K562 (cell line): Measurements from ENCODE around the gene RNASE4. TPM values are rescaled to one million over a fixed set of nuclear protein-coding genes. Genes with fewer than 3 reads are reported as not detected.

ENCODE experiments used
- ATAC-seq: fragments of 200-7000 bp; cut with Tn5 transposase; 3 replicates; pipeline ENCODE4 v1.9.1; 2020; ENCODE audit warnings: moderate library complexity
- BruUV-seq: library from RNA; stranded (reverse); fragments of 400-500 nt; replicated peaks from 2 replicates; lab custom pipeline; 2021; lab: Mats Ljungman, UMichigan
- CTCF ChIA-PET: fragments of 300-600 bp; formaldehyde crosslinking; extraction: SDS; loops from one replicate; lab custom pipeline; 2021; ENCODE audit warnings: low intra/inter-chr PET ratio; lab: Yijun Ruan, JAX
- POLR2A ChIA-PET: fragments of 300-600, 350-650 bp; sonication (Branson Sonifier 250); formaldehyde crosslinking; extraction: SDS; loops from one replicate; lab custom pipeline; 2021; ENCODE audit warnings: antibody characterized with exemption, inconsistent platforms; lab: Yijun Ruan, JAX
- DNase-seq, 4 experiments: peaks; one replicate each; pipeline versions ENCODE4 v3.0.0 to v3.0.0-alpha.2; 2011 to 2018; ENCODE audit warnings: low spot score in 3 of 4, mixed read lengths in 3 of 4; ENCODE audit errors: extremely low read depth in 1 of 4
- FAIRE-seq: peaks from 2 replicates; lab custom pipeline; 2011; peaks lifted over from hg19 to GRCh38; lab: Jason Lieb, UNC
- H2AFZ ChIP-seq: 2 replicates; pipeline ENCODE4 v1.6.0; 2011; ENCODE audit warnings: low read depth, low read length, control low read depth, inconsistent platforms
- H3K27ac ChIP-seq: fragments of 200-600 bp; 3 replicates; pipeline ENCODE4 v1.8.0; 2011; ENCODE audit warnings: low read depth, mild to moderate bottlenecking, control low read depth, inconsistent platforms, low read length, moderate library complexity, mixed read lengths; ENCODE audit errors: extremely low read depth
- H3K27me3 ChIP-seq, 2 experiments: fragments of 300-600 bp in 1 of 2; 2 replicates in 1 of 2; 3 replicates in 1 of 2; pipeline versions ENCODE4 v1.6.0 to v1.8.0; 2011; ENCODE audit warnings: inconsistent platforms in 2 of 2, low read length in 2 of 2, mild to moderate bottlenecking in 1 of 2, mixed read lengths in 1 of 2, moderate library complexity in 1 of 2; ENCODE audit not compliant: control insufficient read depth in 2 of 2, insufficient read depth in 2 of 2
- H3K36me3 ChIP-seq: fragments of 300-600 bp; 3 replicates; pipeline ENCODE4 v1.8.0; 2011; ENCODE audit warnings: mild to moderate bottlenecking, low read length, inconsistent platforms; ENCODE audit not compliant: control insufficient read depth, insufficient read depth
- H3K4me1 ChIP-seq, 2 experiments: fragments of 200-600 bp in 1 of 2; replicated peaks in 1 of 2; 2 replicates in 1 of 2; 3 replicates in 1 of 2; pipeline versions ENCODE4 v1.5.1 to v1.8.0; 2011; ENCODE audit warnings: inconsistent platforms in 2 of 2, low read length in 2 of 2, mild to moderate bottlenecking in 1 of 2, mixed read lengths in 1 of 2, moderate library complexity in 1 of 2; ENCODE audit not compliant: control insufficient read depth in 2 of 2, insufficient read depth in 2 of 2
- H3K4me2 ChIP-seq: 2 replicates; pipeline ENCODE4 v1.6.1; 2011; ENCODE audit warnings: low read length, control low read depth, inconsistent platforms, mixed read lengths; ENCODE audit not compliant: insufficient read depth
- H3K4me3 ChIP-seq: fragments of 200-600 bp; sonication (generic), shearing (Covaris generic); 2 replicates; pipeline ENCODE4 v1.5.1; 2016; ENCODE audit warnings: control low read depth, inconsistent platforms
- H3K79me2 ChIP-seq: fragments of 200-600 bp; 3 replicates; pipeline ENCODE4 v1.8.0; 2011; ENCODE audit warnings: low read length, inconsistent platforms; ENCODE audit not compliant: control insufficient read depth, insufficient read depth
- H3K9ac ChIP-seq, 2 experiments: 2 replicates each; pipeline versions ENCODE4 v1.6.0 to v1.6.1; 2011; ENCODE audit warnings: low read depth in 2 of 2, low read length in 2 of 2, control low read depth in 1 of 2, inconsistent platforms in 1 of 2, mild to moderate bottlenecking in 1 of 2, mixed read lengths in 1 of 2; ENCODE audit not compliant: insufficient read depth in 1 of 2
- H3K9me1 ChIP-seq: one replicate; pipeline ENCODE4 v1.6.0; 2011; ENCODE audit warnings: inconsistent platforms, mild to moderate bottlenecking, low read length, moderate library complexity; ENCODE audit not compliant: control insufficient read depth, insufficient read depth
- H3K9me3 ChIP-seq: replicated peaks from 2 replicates; pipeline ENCODE4 v1.5.1; 2011; ENCODE audit warnings: low read depth, low read length, inconsistent platforms; ENCODE audit not compliant: control insufficient read depth, insufficient read depth
- H4K20me1 ChIP-seq: replicated peaks from 2 replicates; pipeline ENCODE4 v1.6.1; 2011; ENCODE audit warnings: low read length, inconsistent platforms, mixed read lengths; ENCODE audit not compliant: control insufficient read depth, insufficient read depth
- ARID3A ChIP-seq: IDR thresholded peaks from 2 replicates; pipeline ENCODE4 v1.6.1; 2012; ENCODE audit warnings: low read depth, low read length, improper control_type of control experiment, borderline replicate concordance
- BCOR ChIP-seq: fragments of 450-650 bp; IDR thresholded peaks from 2 replicates; pipeline ENCODE4 v1.6.1; 2016
- BRD9 ChIP-seq: fragments of 450-650 bp; IDR thresholded peaks from 2 replicates; pipeline ENCODE4 v1.6.1; 2018; ENCODE audit warnings: low read depth; ENCODE audit not compliant: partially characterized antibody
- CHD4 ChIP-seq: fragments of 200-600 bp; sonication (generic); IDR thresholded peaks from 3 replicates; pipeline ENCODE4 v1.6.1; 2012; ENCODE audit warnings: low read depth, mild to moderate bottlenecking, mixed read lengths, low read length, inconsistent platforms; ENCODE audit not compliant: insufficient read depth, insufficient replicate concordance, poor library complexity, severe bottlenecking
- ESRRA ChIP-seq: fragments of 450-650 bp; IDR thresholded peaks from 2 replicates; pipeline ENCODE4 v1.6.1; 2014; ENCODE audit warnings: low read depth, mild to moderate bottlenecking, moderate library complexity, borderline replicate concordance
- GABPB2 ChIP-seq: fragments of 250-450 bp; sonication (Bioruptor Pico); conservative IDR thresholded peaks from 2 replicates; pipeline ENCODE4 v1.5.1; 2021; ENCODE audit warnings: mild to moderate bottlenecking
- HNRNPH1 ChIP-seq: fragments of 200-400 bp; formaldehyde crosslinking; optimal IDR thresholded peaks from 2 replicates; pipeline ENCODE3; 2017; ENCODE audit warnings: low read depth, mild to moderate bottlenecking, low read length, moderate library complexity
- TCF3 ChIP-seq: sonication (generic); formaldehyde crosslinking; IDR thresholded peaks from 2 replicates; pipeline ENCODE4 v1.4.0; 2020; ENCODE audit warnings: mild to moderate bottlenecking, missing genetic modification reagents
- ZNF140 ChIP-seq: fragments of 250-450 bp; sonication (Bioruptor Pico); IDR thresholded peaks from 2 replicates; pipeline ENCODE4 v1.8.0; 2021; ENCODE audit warnings: moderate library complexity, mild to moderate bottlenecking, inconsistent platforms
- ZNF316 ChIP-seq: fragments of 450-650 bp; IDR thresholded peaks from 2 replicates; pipeline ENCODE4 v1.6.1; 2016
- ZNF583 ChIP-seq: fragments of 250-450 bp; sonication (Bioruptor Pico); IDR thresholded peaks from 2 replicates; pipeline ENCODE4 v1.4.0; 2020
- WGBS: fragments of 100-300 bp; shearing (Covaris generic); methylation state at CpG from one replicate; pipeline ENCODE4 v1.1.6; 2016; ENCODE audit warnings: low coverage, mixed read lengths; ENCODE audit not compliant: insufficient coverage; ENCODE audit errors: missing lambda C conversion rate; 5-methylcytosine and 5-hydroxymethylcytosine counted together
- in situ Hi-C: fragments of 300-500 bp; cut with MboI; formaldehyde crosslinking; loops from 4 replicates; pipeline ENCODE4 v1.15.0; 2018; ENCODE audit warnings: inconsistent platforms, mixed read lengths
- intact Hi-C: fragments of 100-400 bp; cut with micrococcal nuclease; formaldehyde crosslinking; loops from 2 replicates; pipeline ENCODE4 v1.14.2; 2022
- polyA plus RNA-seq, 8 experiments: library from polyadenylated mRNA; depleted of rRNA in 4 of 8; stranded (reverse) in 5 of 8; unstranded in 3 of 8; fragments of >200 nt; fragmentation: Nextera tagmentation in 2 of 8; fragmentation: Illumina TruSeq in 1 of 8; extraction: Ambion mirVana in 2 of 8; extraction: Trizol in 1 of 8; gene quantifications; 2 replicates each; pipeline versions ENCODE4 v1.2.1 to v1.2.3, GENCODE V29; 2011 to 2014; ENCODE audit warnings: inconsistent platforms in 1 of 8, missing spikeins in 1 of 8
- total RNA-seq, 7 experiments: library from RNA; depleted of rRNA in 6 of 7; stranded (reverse); fragments of >200 nt in 6 of 7; fragmentation: Illumina TruSeq in 2 of 7; extraction: Trizol in 2 of 7; gene quantifications; 2 replicates each; pipeline versions ENCODE4 v1.2.1 to v1.2.3, GENCODE V29; 2011 to 2021; ENCODE audit warnings: low replicate concordance in 1 of 7

The RNASE4 gene
- total and polyA plus RNA-seq, 9 of the 15 experiments (the other 6 are each of a cell fraction or from before 2014, with no cell fraction given), result 0.09 to 0.22 (median 0.13) TPM; not detected in 2

- Histone ChIP-seq H3K9me3 (no peaks in the 10 kb centered on the region), H4K20me1 (no peaks in the 10 kb centered on the region), H3K9me1 (no peaks in the 10 kb centered on the region), H3K4me2 (no peak overlapping the region), H3K27ac (no peak overlapping the region), H3K27me3 (no peaks in the 10 kb centered on the region), H3K4me1 (peaks cover 0 to 2% of the 10 kb centered on the region in 2 experiments; a peak in 3 of 5 replicates), H3K36me3 (no peaks in the 10 kb centered on the region), H3K79me2 (no peaks in the 10 kb centered on the region), H2AFZ (no peak overlapping the region), H3K4me3 (no peak overlapping the region), H3K9ac (no peak overlapping the region)
- POLR2A ChIA-PET, result interaction anchor here (0.7 kb wide), 1 partner anchor 12 kb away, joined by 4 read pairs; no protein-coding TSS in a partner anchor
- in situ Hi-C loops (loop anchor here (25.0 kb wide), 1 partner anchor 248 kb away; the partner anchor contains the start of gene RNASE2), intact Hi-C loops (no loop called here)
- DNase-seq (no peak), ATAC-seq (no peak), FAIRE-seq (no peak)
- CTCF ChIA-PET, result no interaction called here
- TF ChIP-seq GABPB2 (CRISPR knock-in tag) (no peak), BCOR (no peak), HNRNPH1 (no peak), CHD4 (no peak), ZNF583 (CRISPR knock-in tag) (no peak), TCF3 (CRISPR knock-in tag) (no peak), ESRRA (no peak), BRD9 (no peak), ZNF316 (no peak), ARID3A (no peak), ZNF140 (no peak)
- WGBS, result 15% methylated on average over 3 of the region's 4 CpGs
- no TSS peak for BruUV-seq
These were observed 30.4 kb downstream of the RNASE4 start for GRCh38 chr14:20714593-20715250.
